WTC11 (cell line): Measurements from ENCODE around the gene CENPVL2. TPM values are rescaled to one million over a fixed set of nuclear protein-coding genes. Genes with fewer than 3 reads are reported as not detected.
"Not testable (repeated sequence)": the region's sequence is repeated elsewhere in the genome, so short reads cannot be mapped to it uniquely, and the experiment has no call there.

Source experiments
- ATAC-seq: fragments of 200-7000 bp; cut with Tn5 transposase; 2 replicates; pipeline ENCODE4 v1.10.0; 2021; ENCODE audit warnings: mild to moderate bottlenecking, moderate library complexity
- Bru-seq: library from RNA; stranded (reverse); fragments of 400-500 nt; gene quantifications from one replicate; lab custom pipeline; 2021; lab: Mats Ljungman, UMichigan
- CTCF ChIA-PET: fragments of 300-600 bp; sonication (Branson Sonifier 250); formaldehyde crosslinking; loops from one replicate; lab custom pipeline; 2021; ENCODE audit warnings: antibody characterized with exemption; lab: Charles Lee
- POLR2A ChIA-PET: fragments of 350-600 bp; sonication (Branson Sonifier 250); formaldehyde crosslinking; loops from one replicate; lab custom pipeline; 2021; ENCODE audit warnings: antibody characterized with exemption; lab: Charles Lee
- DNase-seq: peaks from one replicate; pipeline ENCODE4 v3.0.0; 2021; ENCODE audit warnings: low spot score
- H3K27ac Mint-ChIP-seq: 2 replicates; pipeline ENCODE4 v1.8.0; 2021; ENCODE audit warnings: mixed read lengths
- H3K27me3 Mint-ChIP-seq: 2 replicates; pipeline ENCODE4 v1.8.0; 2021; ENCODE audit warnings: low read depth, mild to moderate bottlenecking, moderate library complexity, mixed read lengths
- H3K36me3 Mint-ChIP-seq: 2 replicates; pipeline ENCODE4 v1.8.0; 2021; ENCODE audit warnings: mixed read lengths
- H3K4me1 Mint-ChIP-seq: 2 replicates; pipeline ENCODE4 v1.8.0; 2022; ENCODE audit warnings: mixed read lengths
- H3K4me3 Mint-ChIP-seq: 2 replicates; pipeline ENCODE4 v1.8.0; 2021; ENCODE audit warnings: mild to moderate bottlenecking, moderate library complexity, mixed read lengths
- H3K9me3 Mint-ChIP-seq: 2 replicates; pipeline ENCODE4 v1.8.0; 2021; ENCODE audit warnings: mixed read lengths
- ATF1 ChIP-seq: sonication (generic); formaldehyde crosslinking; IDR thresholded peaks from 2 replicates; pipeline ENCODE4 v1.8.1; 2023; ENCODE audit warnings: mild to moderate bottlenecking, moderate library complexity, missing genetic modification reagents
- EMX1 ChIP-seq: fragments of 250-450 bp; sonication (Bioruptor Pico); IDR thresholded peaks from 2 replicates; pipeline ENCODE4 v1.8.0; 2021; ENCODE audit warnings: mild to moderate bottlenecking
- ETV6 ChIP-seq: sonication (generic); formaldehyde crosslinking; IDR thresholded peaks from 2 replicates; pipeline ENCODE4 v1.8.1; 2022; ENCODE audit warnings: mild to moderate bottlenecking, missing genetic modification reagents
- FOXJ3 ChIP-seq: sonication (generic); formaldehyde crosslinking; IDR thresholded peaks from 2 replicates; pipeline ENCODE4 v1.9.0; 2021; ENCODE audit warnings: missing genetic modification reagents, mild to moderate bottlenecking, borderline replicate concordance
- FOXK1 ChIP-seq: sonication (generic); formaldehyde crosslinking; IDR thresholded peaks from 2 replicates; pipeline ENCODE4 v1.8.0; 2022; ENCODE audit warnings: mild to moderate bottlenecking, moderate library complexity, missing genetic modification reagents
- HMGA2 ChIP-seq: fragments of 250-450 bp; sonication (Bioruptor Pico); IDR thresholded peaks from 2 replicates; pipeline ENCODE4 v1.4.0; 2021; ENCODE audit warnings: mild to moderate bottlenecking, moderate library complexity
- NFATC4 ChIP-seq: fragments of 250-450 bp; sonication (Bioruptor Pico); IDR thresholded peaks from 2 replicates; pipeline ENCODE4 v1.9.0; 2021; ENCODE audit warnings: mild to moderate bottlenecking
- NFYB ChIP-seq: sonication (generic); formaldehyde crosslinking; conservative IDR thresholded peaks from 2 replicates; pipeline ENCODE4 v1.8.0; 2022; ENCODE audit warnings: low read depth, missing genetic modification reagents
- NR1H2 ChIP-seq: sonication (generic); formaldehyde crosslinking; IDR thresholded peaks from 2 replicates; pipeline ENCODE4 v1.9.0; 2021; ENCODE audit warnings: mild to moderate bottlenecking, moderate library complexity, missing genetic modification reagents
- SMAD3 ChIP-seq: sonication (generic); formaldehyde crosslinking; IDR thresholded peaks from 2 replicates; pipeline ENCODE4 v1.8.0; 2022; ENCODE audit warnings: missing genetic modification reagents, mild to moderate bottlenecking, borderline replicate concordance
- ZNF138 ChIP-seq: sonication (generic); formaldehyde crosslinking; conservative IDR thresholded peaks from 2 replicates; pipeline ENCODE4 v1.8.1; 2022; ENCODE audit warnings: mild to moderate bottlenecking, moderate library complexity, missing genetic modification reagents
- ZNF396 ChIP-seq: fragments of 250-450 bp; sonication (Bioruptor Pico); IDR thresholded peaks from 2 replicates; pipeline ENCODE4 v1.8.0; 2021; ENCODE audit warnings: mild to moderate bottlenecking, moderate library complexity, borderline replicate concordance
- long read RNA-seq, 3 experiments: library from RNA in 1 of 3; library from capped mRNA in 1 of 3; library from polyadenylated mRNA in 1 of 3; unstranded in 2 of 3; stranded (forward) in 1 of 3; transcript quantifications; one replicate each; pipeline ENCODE4 v2.0.0, GENCODE V29; 2021
- total RNA-seq: library from RNA; stranded (reverse); gene quantifications from 3 replicates; pipeline ENCODE4 v1.2.3, GENCODE V29; 2021
- TF ChIP-seq, protein P1 (sequence below): fragments of 250-450 bp; sonication (Bioruptor Pico); IDR thresholded peaks from 2 replicates; pipeline ENCODE4 v1.9.0; 2021; ENCODE audit warnings: mild to moderate bottlenecking, borderline replicate concordance
- TF ChIP-seq, protein P2 (sequence below): sonication (generic); formaldehyde crosslinking; IDR thresholded peaks from 2 replicates; pipeline ENCODE4 v1.8.0; 2022; ENCODE audit warnings: missing genetic modification reagents
- TF ChIP-seq, protein P3 (sequence below): fragments of 250-450 bp; sonication (Bioruptor Pico); IDR thresholded peaks from 2 replicates; pipeline ENCODE4 v1.8.0; 2021; ENCODE audit warnings: mild to moderate bottlenecking
- TF ChIP-seq, protein P4 (sequence below): sonication (generic); formaldehyde crosslinking; IDR thresholded peaks from 2 replicates; pipeline ENCODE4 v1.8.0; 2022; ENCODE audit warnings: mild to moderate bottlenecking, missing genetic modification reagents

Gene CENPVL2
- total RNA-seq (3.1 to 3.7 TPM (median 3.5 TPM) in 3 replicates), Bru-seq, nascent RNA (not detected)
- long read RNA-seq, experiment 1, transcript CENPVL2-201 (1 exons, 1,620 nt), result major isoform, 8 of 8 reads
- long read RNA-seq, experiment 1, partial matches to known transcripts, result 0 of 8 reads
- long read RNA-seq, experiment 1, other reads (novel, unspliced or antisense), result 0 of 8 reads
- long read RNA-seq, experiment 2, partial matches to known transcripts, result 0 of 4 reads
- long read RNA-seq, experiment 2, other reads (novel, unspliced or antisense), result 0 of 4 reads
- long read RNA-seq, experiment 3, partial matches to known transcripts, result 0 of 1 reads
- long read RNA-seq, experiment 3, other reads (novel, unspliced or antisense), result 0 of 1 reads

DNA sequence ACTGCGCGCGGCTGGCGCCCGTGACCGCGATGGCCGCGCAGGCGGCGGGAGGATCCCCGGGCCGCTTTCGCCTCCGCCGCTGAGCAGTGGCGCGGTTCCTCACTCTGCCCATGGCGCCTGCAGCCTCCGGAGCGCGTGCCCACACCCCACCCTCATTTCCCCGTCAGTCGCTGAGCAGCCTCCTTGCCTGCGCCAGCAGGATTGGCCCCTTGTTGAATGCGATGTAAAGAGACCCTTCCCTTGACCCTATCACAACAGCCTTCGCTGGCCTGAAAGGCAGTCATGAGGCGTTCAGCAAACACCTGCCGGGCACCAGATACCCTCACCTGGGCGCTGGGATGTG lies at the start of gene CENPVL2:
Gene CENPVL2 (minus strand): TSS at position 112 of the 343 bp plus-strand sequence. CDS start 0 bp downstream, at position 112.
- H3K9me3 Mint-ChIP-seq, H3K27me3 Mint-ChIP-seq, H3K4me3 Mint-ChIP-seq, H3K36me3 Mint-ChIP-seq, POLR2A ChIA-PET, CTCF ChIA-PET, H3K4me1 Mint-ChIP-seq, H3K27ac Mint-ChIP-seq, DNase-seq: not testable (repeated sequence)
- peak; percentile 84 for ATAC-seq

DNA sequence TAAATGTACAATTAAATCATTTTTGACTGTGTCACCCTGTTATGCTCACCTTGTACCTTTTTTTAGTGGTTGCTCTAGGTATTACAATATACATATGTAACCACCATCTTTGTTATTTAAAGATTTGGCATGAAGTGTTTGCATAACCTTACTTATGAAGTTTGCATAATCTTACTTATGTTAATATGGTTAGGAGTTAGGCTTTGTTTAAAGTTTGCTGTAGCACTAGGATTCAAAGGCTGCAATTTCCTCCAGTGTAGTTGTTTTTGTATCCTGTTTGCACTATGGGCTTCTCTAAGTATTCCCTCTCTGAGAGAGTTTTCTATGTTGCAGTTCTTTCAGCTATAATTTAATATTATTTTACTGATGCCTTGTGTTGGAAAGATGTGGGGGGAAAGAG lies 45.6 kb upstream of the CENPVL2 start:
- Mint-ChIP-seq H3K4me1 (peaks cover 56% of the 10 kb centered on the region), H3K4me3 (peak overlapping the region; percentile 47), H3K27ac (no peak overlapping the region), H3K36me3 (no peaks in the 10 kb centered on the region), H3K9me3 (no peaks in the 10 kb centered on the region), H3K27me3 (peaks cover 65% of the 10 kb centered on the region)
- no peak; the same call in 1 of the 2 replicates for ATAC-seq
- DNase-seq, result no peak
- ChIA-PET CTCF (no interaction called here), POLR2A (no interaction called here)
- TF ChIP-seq, protein P1, sequence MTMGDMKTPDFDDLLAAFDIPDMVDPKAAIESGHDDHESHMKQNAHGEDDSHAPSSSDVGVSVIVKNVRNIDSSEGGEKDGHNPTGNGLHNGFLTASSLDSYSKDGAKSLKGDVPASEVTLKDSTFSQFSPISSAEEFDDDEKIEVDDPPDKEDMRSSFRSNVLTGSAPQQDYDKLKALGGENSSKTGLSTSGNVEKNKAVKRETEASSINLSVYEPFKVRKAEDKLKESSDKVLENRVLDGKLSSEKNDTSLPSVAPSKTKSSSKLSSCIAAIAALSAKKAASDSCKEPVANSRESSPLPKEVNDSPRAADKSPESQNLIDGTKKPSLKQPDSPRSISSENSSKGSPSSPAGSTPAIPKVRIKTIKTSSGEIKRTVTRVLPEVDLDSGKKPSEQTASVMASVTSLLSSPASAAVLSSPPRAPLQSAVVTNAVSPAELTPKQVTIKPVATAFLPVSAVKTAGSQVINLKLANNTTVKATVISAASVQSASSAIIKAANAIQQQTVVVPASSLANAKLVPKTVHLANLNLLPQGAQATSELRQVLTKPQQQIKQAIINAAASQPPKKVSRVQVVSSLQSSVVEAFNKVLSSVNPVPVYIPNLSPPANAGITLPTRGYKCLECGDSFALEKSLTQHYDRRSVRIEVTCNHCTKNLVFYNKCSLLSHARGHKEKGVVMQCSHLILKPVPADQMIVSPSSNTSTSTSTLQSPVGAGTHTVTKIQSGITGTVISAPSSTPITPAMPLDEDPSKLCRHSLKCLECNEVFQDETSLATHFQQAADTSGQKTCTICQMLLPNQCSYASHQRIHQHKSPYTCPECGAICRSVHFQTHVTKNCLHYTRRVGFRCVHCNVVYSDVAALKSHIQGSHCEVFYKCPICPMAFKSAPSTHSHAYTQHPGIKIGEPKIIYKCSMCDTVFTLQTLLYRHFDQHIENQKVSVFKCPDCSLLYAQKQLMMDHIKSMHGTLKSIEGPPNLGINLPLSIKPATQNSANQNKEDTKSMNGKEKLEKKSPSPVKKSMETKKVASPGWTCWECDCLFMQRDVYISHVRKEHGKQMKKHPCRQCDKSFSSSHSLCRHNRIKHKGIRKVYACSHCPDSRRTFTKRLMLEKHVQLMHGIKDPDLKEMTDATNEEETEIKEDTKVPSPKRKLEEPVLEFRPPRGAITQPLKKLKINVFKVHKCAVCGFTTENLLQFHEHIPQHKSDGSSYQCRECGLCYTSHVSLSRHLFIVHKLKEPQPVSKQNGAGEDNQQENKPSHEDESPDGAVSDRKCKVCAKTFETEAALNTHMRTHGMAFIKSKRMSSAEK (CRISPR knock-in tag), result no peak
- TF ChIP-seq, protein P2, sequence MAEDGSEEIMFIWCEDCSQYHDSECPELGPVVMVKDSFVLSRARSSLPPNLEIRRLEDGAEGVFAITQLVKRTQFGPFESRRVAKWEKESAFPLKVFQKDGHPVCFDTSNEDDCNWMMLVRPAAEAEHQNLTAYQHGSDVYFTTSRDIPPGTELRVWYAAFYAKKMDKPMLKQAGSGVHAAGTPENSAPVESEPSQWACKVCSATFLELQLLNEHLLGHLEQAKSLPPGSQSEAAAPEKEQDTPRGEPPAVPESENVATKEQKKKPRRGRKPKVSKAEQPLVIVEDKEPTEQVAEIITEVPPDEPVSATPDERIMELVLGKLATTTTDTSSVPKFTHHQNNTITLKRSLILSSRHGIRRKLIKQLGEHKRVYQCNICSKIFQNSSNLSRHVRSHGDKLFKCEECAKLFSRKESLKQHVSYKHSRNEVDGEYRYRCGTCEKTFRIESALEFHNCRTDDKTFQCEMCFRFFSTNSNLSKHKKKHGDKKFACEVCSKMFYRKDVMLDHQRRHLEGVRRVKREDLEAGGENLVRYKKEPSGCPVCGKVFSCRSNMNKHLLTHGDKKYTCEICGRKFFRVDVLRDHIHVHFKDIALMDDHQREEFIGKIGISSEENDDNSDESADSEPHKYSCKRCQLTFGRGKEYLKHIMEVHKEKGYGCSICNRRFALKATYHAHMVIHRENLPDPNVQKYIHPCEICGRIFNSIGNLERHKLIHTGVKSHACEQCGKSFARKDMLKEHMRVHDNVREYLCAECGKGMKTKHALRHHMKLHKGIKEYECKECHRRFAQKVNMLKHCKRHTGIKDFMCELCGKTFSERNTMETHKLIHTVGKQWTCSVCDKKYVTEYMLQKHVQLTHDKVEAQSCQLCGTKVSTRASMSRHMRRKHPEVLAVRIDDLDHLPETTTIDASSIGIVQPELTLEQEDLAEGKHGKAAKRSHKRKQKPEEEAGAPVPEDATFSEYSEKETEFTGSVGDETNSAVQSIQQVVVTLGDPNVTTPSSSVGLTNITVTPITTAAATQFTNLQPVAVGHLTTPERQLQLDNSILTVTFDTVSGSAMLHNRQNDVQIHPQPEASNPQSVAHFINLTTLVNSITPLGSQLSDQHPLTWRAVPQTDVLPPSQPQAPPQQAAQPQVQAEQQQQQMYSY (CRISPR knock-in tag), result no peak
- TF ChIP-seq ZNF138 (CRISPR knock-in tag) (no peak), SMAD3 (CRISPR knock-in tag) (no peak), HMGA2 (no peak), NFATC4 (CRISPR knock-in tag) (no peak), ETV6 (CRISPR knock-in tag) (no peak), ATF1 (CRISPR knock-in tag) (no peak), NFYB (no peak), FOXK1 (no peak), NR1H2 (CRISPR knock-in tag) (no peak), FOXJ3 (CRISPR knock-in tag) (no peak), ZNF396 (CRISPR knock-in tag) (no peak), EMX1 (no peak)
- TF ChIP-seq, protein P3, sequence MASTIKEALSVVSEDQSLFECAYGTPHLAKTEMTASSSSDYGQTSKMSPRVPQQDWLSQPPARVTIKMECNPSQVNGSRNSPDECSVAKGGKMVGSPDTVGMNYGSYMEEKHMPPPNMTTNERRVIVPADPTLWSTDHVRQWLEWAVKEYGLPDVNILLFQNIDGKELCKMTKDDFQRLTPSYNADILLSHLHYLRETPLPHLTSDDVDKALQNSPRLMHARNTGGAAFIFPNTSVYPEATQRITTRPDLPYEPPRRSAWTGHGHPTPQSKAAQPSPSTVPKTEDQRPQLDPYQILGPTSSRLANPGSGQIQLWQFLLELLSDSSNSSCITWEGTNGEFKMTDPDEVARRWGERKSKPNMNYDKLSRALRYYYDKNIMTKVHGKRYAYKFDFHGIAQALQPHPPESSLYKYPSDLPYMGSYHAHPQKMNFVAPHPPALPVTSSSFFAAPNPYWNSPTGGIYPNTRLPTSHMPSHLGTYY, result no peak
- TF ChIP-seq, protein P4, sequence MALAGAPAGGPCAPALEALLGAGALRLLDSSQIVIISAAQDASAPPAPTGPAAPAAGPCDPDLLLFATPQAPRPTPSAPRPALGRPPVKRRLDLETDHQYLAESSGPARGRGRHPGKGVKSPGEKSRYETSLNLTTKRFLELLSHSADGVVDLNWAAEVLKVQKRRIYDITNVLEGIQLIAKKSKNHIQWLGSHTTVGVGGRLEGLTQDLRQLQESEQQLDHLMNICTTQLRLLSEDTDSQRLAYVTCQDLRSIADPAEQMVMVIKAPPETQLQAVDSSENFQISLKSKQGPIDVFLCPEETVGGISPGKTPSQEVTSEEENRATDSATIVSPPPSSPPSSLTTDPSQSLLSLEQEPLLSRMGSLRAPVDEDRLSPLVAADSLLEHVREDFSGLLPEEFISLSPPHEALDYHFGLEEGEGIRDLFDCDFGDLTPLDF (CRISPR knock-in tag), result no peak

DNA sequence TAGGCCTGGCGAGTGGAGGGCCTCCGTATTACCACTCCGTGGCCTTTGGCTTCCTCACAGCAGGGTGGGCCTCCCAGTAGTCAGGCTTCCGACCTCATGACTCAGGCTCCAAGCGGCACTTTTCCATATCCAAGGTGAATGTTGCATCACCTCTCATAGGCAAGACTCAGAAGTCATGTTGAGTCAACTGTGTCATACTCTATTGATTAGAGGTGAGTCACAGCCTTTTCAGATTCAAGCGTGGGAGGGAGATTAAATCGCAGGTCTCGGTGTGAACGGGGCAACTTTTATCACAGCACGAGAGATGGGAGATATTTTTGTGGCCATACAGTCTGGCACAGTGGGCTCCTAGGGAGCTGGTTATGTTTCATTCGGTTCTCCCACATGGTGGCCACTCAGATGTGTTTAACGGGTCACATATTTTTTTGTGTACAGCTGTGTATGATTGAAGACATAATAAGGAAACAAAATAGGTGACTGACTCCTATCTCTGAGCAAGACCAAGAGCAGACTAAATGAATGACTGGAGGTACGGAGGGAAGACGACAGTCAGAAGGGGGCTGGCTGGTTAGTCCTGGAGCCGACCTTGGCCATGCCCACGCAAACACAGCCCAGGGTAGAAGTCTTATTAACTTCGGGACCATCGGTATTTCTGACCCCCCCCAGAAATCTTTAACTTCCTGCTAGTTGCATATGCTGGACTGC lies 30.5 kb upstream of the CENPVL2 start:
- H3K4me3 Mint-ChIP-seq, CTCF ChIA-PET, H3K9me3 Mint-ChIP-seq: not testable (repeated sequence)

DNA sequence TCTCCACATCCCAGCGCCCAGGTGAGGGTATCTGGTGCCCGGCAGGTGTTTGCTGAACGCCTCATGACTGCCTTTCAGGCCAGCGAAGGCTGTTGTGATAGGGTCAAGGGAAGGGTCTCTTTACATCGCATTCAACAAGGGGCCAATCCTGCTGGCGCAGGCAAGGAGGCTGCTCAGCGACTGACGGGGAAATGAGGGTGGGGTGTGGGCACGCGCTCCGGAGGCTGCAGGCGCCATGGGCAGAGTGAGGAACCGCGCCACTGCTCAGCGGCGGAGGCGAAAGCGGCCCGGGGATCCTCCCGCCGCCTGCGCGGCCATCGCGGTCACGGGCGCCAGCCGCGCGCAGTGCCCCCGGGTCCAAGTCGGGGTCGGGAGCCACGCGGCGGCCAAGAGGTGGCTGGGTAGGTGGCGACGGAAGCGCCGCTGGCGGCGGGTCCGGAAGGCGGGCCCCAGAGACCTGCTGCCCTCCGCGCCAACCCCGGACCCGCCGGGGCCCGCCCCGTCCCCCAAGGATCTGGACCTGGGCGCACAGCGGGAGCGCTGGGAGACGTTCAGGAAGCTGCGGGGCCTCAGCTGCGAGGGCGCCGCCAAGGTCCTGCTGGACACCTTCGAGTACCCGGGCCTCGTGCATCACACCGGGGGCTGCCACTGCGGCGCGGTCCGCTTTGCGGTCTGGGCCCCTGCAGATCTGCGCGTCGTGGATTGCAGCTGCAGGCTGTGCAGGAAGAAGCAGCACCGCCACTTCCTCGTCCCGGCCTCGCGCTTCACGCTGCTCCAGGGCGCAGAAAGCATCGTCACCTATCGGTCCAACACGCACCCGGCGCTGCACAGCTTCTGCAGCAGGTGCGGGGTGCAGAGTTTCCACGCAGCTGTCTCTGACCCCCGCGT lies 27.9 kb upstream of the CENPVL2 start, which contains the start of gene CENPVL1:
Gene CENPVL1 (plus strand): TSS at position 236 of the 888 bp plus-strand sequence. CDS start 0 bp downstream, at position 236.
- H3K27ac Mint-ChIP-seq, DNase-seq, H3K9me3 Mint-ChIP-seq, H3K4me3 Mint-ChIP-seq, CTCF ChIA-PET, POLR2A ChIA-PET, H3K27me3 Mint-ChIP-seq, H3K4me1 Mint-ChIP-seq, H3K36me3 Mint-ChIP-seq: not testable (repeated sequence)
- peak; percentile 86 for ATAC-seq

More for the DNA sequence above, 30.5 kb upstream of the CENPVL2 start:
- H3K27me3 Mint-ChIP-seq, H3K4me1 Mint-ChIP-seq, ATAC-seq, H3K36me3 Mint-ChIP-seq, H3K27ac Mint-ChIP-seq, POLR2A ChIA-PET, DNase-seq: not testable (repeated sequence)
